ENCODE results near the gene C1QTNF8. TPM values are rescaled to one million over a fixed set of nuclear protein-coding genes. Genes with fewer than 3 reads are reported as not detected.

C1QTNF8 gene
- total RNA-seq, 1 donor from 2014 or later: not detected

DNA sequence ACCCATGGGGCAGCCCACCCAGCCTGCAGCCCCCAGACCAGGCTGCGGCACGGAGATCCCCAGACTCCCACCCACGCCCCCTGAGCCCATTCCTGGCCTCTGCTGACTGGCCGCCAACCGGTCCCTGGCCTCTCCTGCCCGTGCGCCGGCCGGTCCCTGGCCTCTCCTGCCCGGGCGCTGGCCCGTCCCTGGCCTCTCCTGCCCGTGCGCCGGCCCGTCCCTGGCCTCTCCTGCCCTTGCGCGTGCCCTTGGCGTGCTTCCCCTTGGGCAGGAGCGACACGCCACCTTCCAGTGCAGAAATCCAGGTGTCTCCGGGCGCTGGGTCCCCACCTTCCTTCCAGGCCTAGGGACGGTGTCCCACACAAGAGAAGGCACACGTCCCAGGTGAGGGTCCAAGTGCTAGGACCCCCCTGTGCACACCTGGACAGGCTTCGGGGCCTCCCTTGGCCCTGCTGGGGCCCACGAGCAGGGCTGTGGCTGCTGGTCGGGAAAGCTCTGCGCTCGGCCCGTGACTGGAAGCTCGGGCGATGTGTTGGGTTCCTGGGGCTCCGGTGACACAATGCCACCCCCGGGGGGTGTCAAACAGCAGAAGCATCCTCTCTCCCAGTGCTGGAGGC, 35.4 kb upstream of the C1QTNF8 start:
- no peaks in the 10 kb centered on the region for H3K36me3 Mint-ChIP-seq (ENCODE audit: unreplicated experiment)
- H3K27me3 Mint-ChIP-seq (ENCODE audit: unreplicated experiment): peaks cover 3% of the 10 kb centered on the region
- no peak overlapping the region for H3K4me3 Mint-ChIP-seq (ENCODE audit: unreplicated experiment)
- H3K9me3 Mint-ChIP-seq (ENCODE audit: unreplicated experiment): peaks cover 2% of the 10 kb centered on the region
- TF ChIP-seq, protein P1, sequence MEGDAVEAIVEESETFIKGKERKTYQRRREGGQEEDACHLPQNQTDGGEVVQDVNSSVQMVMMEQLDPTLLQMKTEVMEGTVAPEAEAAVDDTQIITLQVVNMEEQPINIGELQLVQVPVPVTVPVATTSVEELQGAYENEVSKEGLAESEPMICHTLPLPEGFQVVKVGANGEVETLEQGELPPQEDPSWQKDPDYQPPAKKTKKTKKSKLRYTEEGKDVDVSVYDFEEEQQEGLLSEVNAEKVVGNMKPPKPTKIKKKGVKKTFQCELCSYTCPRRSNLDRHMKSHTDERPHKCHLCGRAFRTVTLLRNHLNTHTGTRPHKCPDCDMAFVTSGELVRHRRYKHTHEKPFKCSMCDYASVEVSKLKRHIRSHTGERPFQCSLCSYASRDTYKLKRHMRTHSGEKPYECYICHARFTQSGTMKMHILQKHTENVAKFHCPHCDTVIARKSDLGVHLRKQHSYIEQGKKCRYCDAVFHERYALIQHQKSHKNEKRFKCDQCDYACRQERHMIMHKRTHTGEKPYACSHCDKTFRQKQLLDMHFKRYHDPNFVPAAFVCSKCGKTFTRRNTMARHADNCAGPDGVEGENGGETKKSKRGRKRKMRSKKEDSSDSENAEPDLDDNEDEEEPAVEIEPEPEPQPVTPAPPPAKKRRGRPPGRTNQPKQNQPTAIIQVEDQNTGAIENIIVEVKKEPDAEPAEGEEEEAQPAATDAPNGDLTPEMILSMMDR (IDR thresholded peaks at IDR 0.05; ENCODE audit: partially characterized antibody, unreplicated experiment): no peak
- peaks cover 3% of the 10 kb centered on the region for H3K4me1 Mint-ChIP-seq (ENCODE audit: low read depth, unreplicated experiment)
- H3K27ac Mint-ChIP-seq (ENCODE audit: unreplicated experiment): no peak overlapping the region
- DNase-seq: no peak

DNA sequence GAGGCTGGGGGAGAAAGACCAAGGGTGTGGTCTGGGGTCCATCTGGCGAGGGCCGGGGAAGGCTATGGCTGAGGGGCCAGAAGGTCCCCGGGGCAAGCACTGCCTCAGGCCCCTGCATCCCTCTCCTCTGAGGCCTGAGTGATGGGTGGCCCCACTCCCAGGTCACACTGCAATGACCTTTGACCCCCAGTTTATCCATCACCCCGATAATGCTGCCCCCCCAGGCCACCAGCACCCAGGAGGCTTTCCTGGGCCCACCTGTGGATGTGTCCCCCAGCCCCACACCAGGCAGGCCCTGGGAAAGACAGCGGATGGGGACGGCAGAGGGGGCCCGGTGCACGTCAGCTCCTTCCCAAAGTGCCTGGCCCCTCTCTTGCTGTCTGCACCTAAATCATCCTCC, 34.3 kb upstream of the C1QTNF8 start:
- H3K36me3 Mint-ChIP-seq (ENCODE audit: unreplicated experiment): no peaks in the 10 kb centered on the region
- H3K4me3 Mint-ChIP-seq (ENCODE audit: unreplicated experiment): no peak overlapping the region
- H3K4me1 Mint-ChIP-seq (ENCODE audit: low read depth, unreplicated experiment): peaks cover 3% of the 10 kb centered on the region
- TF ChIP-seq, protein P1 (IDR thresholded peaks at IDR 0.05; ENCODE audit: partially characterized antibody, unreplicated experiment): no peak
- H3K27me3 Mint-ChIP-seq (ENCODE audit: unreplicated experiment): peaks cover 2% of the 10 kb centered on the region
- peaks cover 2% of the 10 kb centered on the region for H3K9me3 Mint-ChIP-seq (ENCODE audit: unreplicated experiment)
- DNase-seq: no peak
- H3K27ac Mint-ChIP-seq (ENCODE audit: unreplicated experiment): no peak overlapping the region

DNA sequence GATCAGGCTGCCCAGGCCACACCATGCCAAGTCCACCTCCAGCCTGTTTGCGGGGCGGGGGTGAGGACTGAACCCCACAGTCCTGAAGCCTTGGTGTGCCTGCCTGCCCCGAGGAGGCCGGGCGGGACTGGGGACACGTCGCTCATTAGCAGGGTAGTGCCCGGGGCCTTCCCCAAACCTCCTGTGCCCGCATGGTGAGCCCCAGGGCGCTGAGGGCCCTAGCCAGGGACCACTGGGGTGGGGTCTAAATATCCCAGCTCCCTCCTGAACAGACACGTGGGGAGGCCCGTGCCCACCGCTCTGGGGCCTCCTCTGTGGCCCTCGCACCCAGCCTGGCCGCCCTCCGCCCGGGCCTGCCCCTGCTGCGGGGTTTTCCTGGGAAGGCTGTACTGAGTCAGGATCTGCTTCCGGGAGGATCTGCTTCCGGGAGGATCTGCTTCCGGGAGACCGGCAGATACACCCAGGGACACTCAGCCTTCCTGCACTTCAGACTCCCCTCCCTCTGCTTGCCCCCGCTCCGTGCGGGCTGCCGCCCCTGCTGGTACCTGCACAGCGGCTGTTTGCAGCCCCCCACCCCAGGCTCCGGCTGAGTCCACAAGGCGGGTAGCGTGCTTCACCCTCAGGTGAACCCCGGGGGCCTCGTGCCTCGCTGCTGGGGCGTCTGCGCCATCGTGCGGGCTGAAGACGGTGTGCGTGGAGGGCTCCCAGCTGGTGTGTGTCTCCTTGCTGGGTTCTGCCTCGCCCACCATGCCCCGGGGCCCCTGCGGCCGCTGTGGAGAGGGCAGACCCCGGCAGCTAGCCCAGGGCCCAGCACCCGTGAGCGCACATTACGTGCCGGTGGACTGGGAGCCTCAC, 33.3 kb upstream of the C1QTNF8 start:
- Mint-ChIP-seq H3K27me3 (ENCODE audit: unreplicated experiment) (peaks cover 2% of the 10 kb centered on the region), H3K4me3 (ENCODE audit: unreplicated experiment) (no peak overlapping the region), H3K36me3 (ENCODE audit: unreplicated experiment) (no peaks in the 10 kb centered on the region), H3K27ac (ENCODE audit: unreplicated experiment) (no peak overlapping the region), H3K9me3 (ENCODE audit: unreplicated experiment) (peaks cover 2% of the 10 kb centered on the region), H3K4me1 (ENCODE audit: low read depth, unreplicated experiment) (peaks cover 3% of the 10 kb centered on the region)
- DNase-seq: no peak
- TF ChIP-seq, protein P1 (IDR thresholded peaks at IDR 0.05; ENCODE audit: partially characterized antibody, unreplicated experiment): no peak

DNA sequence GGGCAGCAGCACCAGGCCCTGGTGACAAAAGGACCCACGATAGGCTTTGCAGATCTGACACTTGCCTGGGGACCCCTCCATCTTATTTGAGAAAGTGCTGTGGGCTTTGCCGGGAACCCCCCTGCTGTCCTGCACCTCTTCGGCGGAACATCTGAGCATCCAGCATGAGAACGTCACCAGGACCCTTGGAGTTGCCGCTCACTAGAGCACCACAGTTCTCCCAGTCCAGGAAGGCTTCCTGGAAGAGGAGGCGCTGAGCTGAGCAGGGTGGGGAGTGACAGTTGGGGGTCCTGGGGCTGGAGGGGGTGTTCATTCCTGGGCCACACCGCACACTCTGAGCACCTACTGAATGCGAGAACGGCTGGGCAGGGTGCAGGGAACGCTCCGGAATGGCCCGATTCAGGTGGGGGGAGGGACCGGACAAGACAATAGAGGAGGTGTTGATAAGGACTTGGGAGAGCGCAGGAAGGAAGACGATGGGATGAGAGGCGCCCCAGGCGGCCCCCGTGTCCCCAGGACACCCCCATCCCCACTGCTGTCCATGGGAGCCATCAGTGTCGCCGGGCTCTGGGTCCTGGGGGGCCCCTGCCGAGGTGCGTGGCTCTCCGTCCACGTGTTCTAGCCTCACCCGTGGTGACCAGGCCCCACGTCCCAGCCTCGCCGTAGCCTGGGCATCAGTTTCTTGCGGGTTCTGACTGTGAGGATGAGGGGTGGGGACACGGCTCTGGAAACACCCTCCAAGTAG, 32.1 kb upstream of the C1QTNF8 start:
- H3K4me3 Mint-ChIP-seq (ENCODE audit: unreplicated experiment): no peak overlapping the region
- DNase-seq: no peak

More for the DNA sequence above, 32.1 kb upstream of the C1QTNF8 start:
- Mint-ChIP-seq H3K36me3 (ENCODE audit: unreplicated experiment) (no peaks in the 10 kb centered on the region), H3K9me3 (ENCODE audit: unreplicated experiment) (peaks cover 2% of the 10 kb centered on the region), H3K27me3 (ENCODE audit: unreplicated experiment) (peaks cover 2% of the 10 kb centered on the region), H3K4me1 (ENCODE audit: low read depth, unreplicated experiment) (peaks cover 3% of the 10 kb centered on the region), H3K27ac (ENCODE audit: unreplicated experiment) (no peak overlapping the region)
- TF ChIP-seq, protein P1 (IDR thresholded peaks at IDR 0.05; ENCODE audit: partially characterized antibody, unreplicated experiment): no peak

Data from glutamatergic neuron (in vitro differentiated cells).